Measurements from ENCODE around the gene TECPR1. TPM values are rescaled to one million over a fixed set of nuclear protein-coding genes. Genes with fewer than 3 reads are reported as not detected.
A peak's percentile ranks its signal among the peaks of the same experiment; 100 is the strongest.

TECPR1 gene
- total and polyA plus RNA-seq, 2 of the 8 experiments (the other 6 are each of a cell fraction or from before 2014, with no cell fraction given), result 1.3 to 11.1 TPM

DNA sequence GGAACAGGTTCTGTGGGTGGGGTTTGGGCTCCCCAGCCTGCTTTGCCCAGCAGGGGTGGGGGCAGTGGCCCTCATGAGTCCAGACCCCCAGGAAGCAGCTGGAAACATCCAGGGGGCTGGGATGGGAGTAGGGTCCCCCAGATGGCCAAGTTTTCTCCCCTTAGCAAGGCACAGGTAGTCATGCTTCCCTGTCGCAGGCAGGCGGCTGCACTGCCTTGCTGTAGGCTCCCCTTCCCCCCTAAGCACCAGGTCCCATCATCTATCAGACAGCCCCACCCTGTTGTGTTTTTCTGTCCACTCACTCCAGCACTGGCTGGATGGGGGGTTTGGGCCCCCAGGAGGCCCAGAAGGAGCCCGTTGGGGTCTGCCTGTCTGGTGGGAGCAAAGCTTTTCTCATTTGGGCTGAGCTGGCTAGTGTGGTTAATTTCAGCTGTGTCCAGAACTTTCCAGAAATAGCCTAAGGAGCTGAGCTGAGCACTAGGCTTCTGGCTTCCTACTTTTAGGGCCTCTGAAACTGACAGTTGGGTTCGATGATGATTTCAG is 37.4 kb upstream of the TECPR1 start:
- no peak overlapping the region for H3K9ac ChIP-seq (replicated peaks in 1 of 4; ENCODE audit: extremely low read depth in 1 of 4, low read depth in 3 of 4, low read length in 3 of 4)
- H2BK20ac ChIP-seq (ENCODE audit: low read length), result no peak overlapping the region
- H3K23me2 ChIP-seq (ENCODE audit: low read depth, low read length), result no peaks in the 10 kb centered on the region
- ChIA-PET CTCF (ENCODE audit: partially characterized antibody) (interaction anchor here (0.7 to 1.9 kb wide), 3 partner anchors 12 to 37 kb away, joined by 3 to 4 read pairs (median 4); partner anchors contain the start of gene TECPR1), POLR2A (ENCODE audit: partially characterized antibody) (interaction anchor here (2.0 kb wide), 1 partner anchor 121 kb away, joined by 4 read pairs; no protein-coding TSS in a partner anchor)
- H3K18ac ChIP-seq (ENCODE audit: extremely low read depth, low read length), result no peak overlapping the region; the same call in 1 of the 2 replicates
- no peak overlapping the region; the same call in 1 of the 2 replicates for H3K27ac ChIP-seq (ENCODE audit: low read depth, low read length)
- no peak overlapping the region for H2BK120ac ChIP-seq (replicated peaks; ENCODE audit: low read depth, low read length)
- peaks cover 10% of the 10 kb centered on the region for H3K79me1 ChIP-seq (ENCODE audit: low read depth, low read length)
- FAIRE-seq, result no peak
- no peak overlapping the region for H3K4me2 ChIP-seq (ENCODE audit: insufficient read depth in 1 of 2, low read depth in 2 of 2, low read length in 2 of 2)
- H3K79me2 ChIP-seq (ENCODE audit: control insufficient read depth in 1 of 2, insufficient read depth in 2 of 2, low read length in 2 of 2), result peaks cover 2 to 39% of the 10 kb centered on the region in 2 experiments; a peak in 3 of 4 replicates
- H2BK12ac ChIP-seq (ENCODE audit: low read depth, low read length), result no peak overlapping the region
- 81% methylated on average over 2 of the region's 4 CpGs; no CpG with 5 or more reads in 1 of the 2 experiments for WGBS, 2 experiments (ENCODE audit: extremely low coverage in 1 of 2, insufficient coverage in 1 of 2, insufficient read length in 1 of 2, insufficient replicate concordance in 2 of 2, low coverage in 1 of 2, low lambda C conversion rate in 2 of 2, missing lambda C conversion rate in 1 of 2)
- peaks cover 0 to 17% (median 11%) of the 10 kb centered on the region in 4 experiments; a peak in 6 of 7 replicates for H3K4me1 ChIP-seq (replicated peaks in 1 of 4; ENCODE audit: control insufficient read depth in 3 of 4, insufficient read depth in 4 of 4, low read length in 3 of 4)
- no peaks in the 10 kb centered on the region for H3K9me3 ChIP-seq (ENCODE audit: insufficient read depth in 2 of 2, low read depth in 1 of 2, low read length in 1 of 2)
- H3K4ac ChIP-seq (replicated peaks; ENCODE audit: insufficient read length, low read depth, low read length), result no peak overlapping the region
- no peaks in the 10 kb centered on the region for H3K27me3 ChIP-seq (replicated peaks in 1 of 4; ENCODE audit: control insufficient read depth in 3 of 4, extremely low read depth in 1 of 4, insufficient read depth in 3 of 4, low read length in 3 of 4)
- H4K5ac ChIP-seq (ENCODE audit: insufficient read length, low read depth, low read length), result no peak overlapping the region
- no peak overlapping the region for H2AK5ac ChIP-seq (ENCODE audit: low read depth, low read length)
- H3K4me3 ChIP-seq (ENCODE audit: extremely low read depth in 1 of 4, insufficient read depth in 2 of 4, low read depth in 3 of 4, low read length in 4 of 4), result no peak overlapping the region
- peaks cover 36 to 42% of the 10 kb centered on the region in 2 experiments for H4K20me1 ChIP-seq (replicated peaks in 1 of 2; ENCODE audit: control insufficient read depth in 1 of 2, insufficient read depth in 2 of 2, low read length in 2 of 2)
- H2BK15ac ChIP-seq (ENCODE audit: low read length), result no peak overlapping the region
- no peak overlapping the region for H2AFZ ChIP-seq (ENCODE audit: low read length)
- H4K91ac ChIP-seq (replicated peaks; ENCODE audit: insufficient read length, low read length), result no peak overlapping the region
- no peak overlapping the region for H2BK5ac ChIP-seq (ENCODE audit: low read depth, low read length)
- H3K56ac ChIP-seq (replicated peaks; ENCODE audit: insufficient read length, low read depth, low read length), result no peak overlapping the region
- no peak overlapping the region for H3K23ac ChIP-seq (ENCODE audit: insufficient read length)
- H4K8ac ChIP-seq (ENCODE audit: extremely low read depth, insufficient read depth, low read length), result no peak overlapping the region
- H3K36me3 ChIP-seq (ENCODE audit: control insufficient read depth in 2 of 4, insufficient read depth in 4 of 4, low read length in 3 of 4), result peaks cover 7 to 20% (median 12%) of the 10 kb centered on the region in 4 experiments; a peak in 7 of 8 replicates
- no peak for DNase-seq (ENCODE audit: low read depth in 1 of 2, low spot score in 2 of 2)
- H3K14ac ChIP-seq (ENCODE audit: insufficient read length), result no peak overlapping the region
- TF ChIP-seq ZNF274 (IDR thresholded peaks at IDR 0.05; ENCODE audit: borderline replicate concordance, extremely low read depth, low read length) (no peak), SP1 (IDR thresholded peaks at IDR 0.05; ENCODE audit: low read depth, low read length) (no peak), EGR1 (IDR thresholded peaks at IDR 0.05; ENCODE audit: borderline replicate concordance, low read depth, low read length) (no peak), TAF7 (optimal IDR thresholded peaks at IDR 0.05; ENCODE audit: borderline replicate concordance, low read depth, low read length) (no peak), POU5F1 (IDR thresholded peaks at IDR 0.05; ENCODE audit: low read depth, low read length) (no peak), POLR2A (IDR thresholded peaks at IDR 0.05; ENCODE audit: control extremely low read depth in 1 of 2, low read depth in 2 of 2, low read length in 2 of 2) (0 out of 3 replicates have a peak, but pooled peaks of 1 of the 2 experiments have one; percentile 16), EZH2 (IDR thresholded peaks at IDR 0.05; ENCODE audit: low read depth, low read length, severe bottlenecking) (no peak), SIRT6 (IDR thresholded peaks at IDR 0.05; ENCODE audit: low read length) (no peak), TCF12 (IDR thresholded peaks at IDR 0.05; ENCODE audit: low read depth, low read length) (no peak)
- TF ChIP-seq, protein P1, sequence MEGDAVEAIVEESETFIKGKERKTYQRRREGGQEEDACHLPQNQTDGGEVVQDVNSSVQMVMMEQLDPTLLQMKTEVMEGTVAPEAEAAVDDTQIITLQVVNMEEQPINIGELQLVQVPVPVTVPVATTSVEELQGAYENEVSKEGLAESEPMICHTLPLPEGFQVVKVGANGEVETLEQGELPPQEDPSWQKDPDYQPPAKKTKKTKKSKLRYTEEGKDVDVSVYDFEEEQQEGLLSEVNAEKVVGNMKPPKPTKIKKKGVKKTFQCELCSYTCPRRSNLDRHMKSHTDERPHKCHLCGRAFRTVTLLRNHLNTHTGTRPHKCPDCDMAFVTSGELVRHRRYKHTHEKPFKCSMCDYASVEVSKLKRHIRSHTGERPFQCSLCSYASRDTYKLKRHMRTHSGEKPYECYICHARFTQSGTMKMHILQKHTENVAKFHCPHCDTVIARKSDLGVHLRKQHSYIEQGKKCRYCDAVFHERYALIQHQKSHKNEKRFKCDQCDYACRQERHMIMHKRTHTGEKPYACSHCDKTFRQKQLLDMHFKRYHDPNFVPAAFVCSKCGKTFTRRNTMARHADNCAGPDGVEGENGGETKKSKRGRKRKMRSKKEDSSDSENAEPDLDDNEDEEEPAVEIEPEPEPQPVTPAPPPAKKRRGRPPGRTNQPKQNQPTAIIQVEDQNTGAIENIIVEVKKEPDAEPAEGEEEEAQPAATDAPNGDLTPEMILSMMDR (IDR thresholded peaks at IDR 0.05; ENCODE audit: control extremely low read depth in 1 of 3, insufficient read depth in 1 of 3, low read depth in 1 of 3, low read length in 3 of 3), result no peak
- TF ChIP-seq, protein P2, sequence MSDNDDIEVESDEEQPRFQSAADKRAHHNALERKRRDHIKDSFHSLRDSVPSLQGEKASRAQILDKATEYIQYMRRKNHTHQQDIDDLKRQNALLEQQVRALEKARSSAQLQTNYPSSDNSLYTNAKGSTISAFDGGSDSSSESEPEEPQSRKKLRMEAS (IDR thresholded peaks at IDR 0.05), result no peak
